ENCODE results near the gene SOD3.

- no peak for TF ChIP-seq GATA3 (IDR thresholded peaks at IDR 0.05; ENCODE audit: low read depth, low read length)
- no peak for TF ChIP-seq GATA2 (IDR thresholded peaks at IDR 0.05; ENCODE audit: low read depth, low read length)
Measured at GRCh38 chr4:24772952-24773351, 22.4 kb upstream of the SOD3 start.
